CD4-positive, alpha-beta memory T cell (primary cell): ENCODE results near the gene STXBP6. TPM values are rescaled to one million over a fixed set of nuclear protein-coding genes. Genes with fewer than 3 reads are reported as not detected.

Source experiments
- CTCF ChIA-PET: fragments of 350-600 bp; sonication (Branson Sonifier 250); formaldehyde crosslinking; loops from one replicate; lab custom pipeline; 2021; ENCODE audit warnings: inconsistent platforms; ENCODE audit not compliant: partially characterized antibody; lab: Charles Lee
- POLR2A ChIA-PET: fragments of 350-600 bp; sonication (Branson Sonifier 250); formaldehyde crosslinking; loops from one replicate; lab custom pipeline; 2021; ENCODE audit not compliant: partially characterized antibody; lab: Charles Lee
- DNase-seq, 5 donors: peaks; one replicate each; pipeline versions ENCODE4 v3.0.0 to v3.0.0-alpha.2; 2020 to 2022; ENCODE audit warnings: mixed read lengths in 1 of 5
- H3K27ac ChIP-seq: one replicate; pipeline ENCODE4 v1.7.0; 2013; ENCODE audit warnings: low read depth, low read length
- H3K27me3 ChIP-seq: 2 replicates; pipeline ENCODE4 v1.7.0; 2013; ENCODE audit warnings: mild to moderate bottlenecking, low read length, moderate library complexity; ENCODE audit not compliant: insufficient read depth
- H3K36me3 ChIP-seq: 2 replicates; pipeline ENCODE4 v1.7.0; 2013; ENCODE audit warnings: mild to moderate bottlenecking, low read length, moderate library complexity; ENCODE audit not compliant: insufficient read depth
- H3K4me1 ChIP-seq: 2 replicates; pipeline ENCODE4 v1.7.0; 2013; ENCODE audit warnings: mild to moderate bottlenecking, low read length, moderate library complexity; ENCODE audit not compliant: insufficient read depth
- H3K4me3 ChIP-seq, 2 donors: one replicate each; pipeline ENCODE4 v1.7.0; 2013; ENCODE audit warnings: low read length in 2 of 2, mild to moderate bottlenecking in 1 of 2
- H3K9me3 ChIP-seq, 2 donors: one replicate each; pipeline ENCODE4 v1.7.0; 2013; ENCODE audit warnings: low read length in 2 of 2, control low read depth in 1 of 2; ENCODE audit not compliant: control insufficient read depth in 1 of 2
- H3K27ac Mint-ChIP-seq, 7 donors: one replicate each; pipeline ENCODE4 v1.8.0; 2020 to 2021; ENCODE audit warnings: mixed read lengths in 7 of 7, mild to moderate bottlenecking in 6 of 7, inconsistent platforms in 3 of 7, moderate library complexity in 3 of 7
- H3K27me3 Mint-ChIP-seq, 2 donors: one replicate each; pipeline ENCODE4 v1.8.0; 2020 to 2021; ENCODE audit warnings: mixed read lengths in 2 of 2
- H3K36me3 Mint-ChIP-seq, 2 donors: one replicate each; pipeline ENCODE4 v1.8.0; 2020 to 2021; ENCODE audit warnings: mixed read lengths in 2 of 2, inconsistent platforms in 1 of 2, mild to moderate bottlenecking in 1 of 2
- H3K4me1 Mint-ChIP-seq, 4 donors: one replicate each; pipeline ENCODE4 v1.8.0; 2020 to 2021; ENCODE audit warnings: mixed read lengths in 4 of 4, mild to moderate bottlenecking in 1 of 4
- H3K4me3 Mint-ChIP-seq, 8 donors: one replicate each; pipeline ENCODE4 v1.8.0; 2020 to 2021; ENCODE audit warnings: mixed read lengths in 8 of 8, mild to moderate bottlenecking in 7 of 8, moderate library complexity in 6 of 8, inconsistent platforms in 3 of 8
- H3K9me3 Mint-ChIP-seq, 8 donors: one replicate each; pipeline ENCODE4 v1.8.0; 2020 to 2021; ENCODE audit warnings: mixed read lengths in 8 of 8, mild to moderate bottlenecking in 5 of 8, inconsistent platforms in 3 of 8, moderate library complexity in 1 of 8
- intact Hi-C: fragments of 100-400 bp; cut with micrococcal nuclease; formaldehyde crosslinking; loops from one replicate; pipeline ENCODE4 v1.15.1; 2023
- polyA plus RNA-seq, 2 donors: library from polyadenylated mRNA; unstranded; fragments of 300-500 nt; fragmentation: Illumina TruSeq; gene quantifications; one replicate each; pipeline ENCODE4 v1.2.3, GENCODE V29; 2021
- total RNA-seq, 2 experiments: library from RNA; stranded (reverse); gene quantifications; one replicate each; pipeline ENCODE4 v1.2.3, GENCODE V29; 2021

The STXBP6 gene
- total and polyA plus RNA-seq, 4 experiments from 2014 or later: not detected

- no peak overlapping the region for H3K27ac ChIP-seq
- ChIA-PET POLR2A (no interaction called here), CTCF (no interaction called here)
- H3K27me3 Mint-ChIP-seq: peaks cover 7 to 12% of the 10 kb centered on the region in 2 donors
- H3K36me3 ChIP-seq: no peaks in the 10 kb centered on the region
- no peak overlapping the region for H3K4me3 Mint-ChIP-seq
- no peaks in the 10 kb centered on the region for H3K4me1 Mint-ChIP-seq
- no peaks in the 10 kb centered on the region for H3K4me1 ChIP-seq
- no peak overlapping the region for H3K27ac Mint-ChIP-seq
- no peak overlapping the region for H3K4me3 ChIP-seq
- H3K36me3 Mint-ChIP-seq: no peaks in the 10 kb centered on the region
- H3K9me3 Mint-ChIP-seq: no peaks in the 10 kb centered on the region
- no peaks in the 10 kb centered on the region for H3K9me3 ChIP-seq
- no peak for DNase-seq
- intact Hi-C loops: no loop called here
- no peaks in the 10 kb centered on the region for H3K27me3 ChIP-seq
These were observed 221.5 kb downstream of the STXBP6 start for GRCh38 chr14:24828486-24828885.

GRCh38 chr14:24826390-24826789 lies 223.6 kb downstream of the STXBP6 start:
- no peak overlapping the region for H3K27ac Mint-ChIP-seq
- Histone ChIP-seq H3K27ac (no peak overlapping the region), H3K4me1 (no peaks in the 10 kb centered on the region), H3K27me3 (no peaks in the 10 kb centered on the region), H3K36me3 (no peaks in the 10 kb centered on the region), H3K4me3 (no peak overlapping the region), H3K9me3 (no peaks in the 10 kb centered on the region)
- H3K36me3 Mint-ChIP-seq: no peaks in the 10 kb centered on the region
- CTCF ChIA-PET: no interaction called here
- intact Hi-C loops: no loop called here
- H3K4me3 Mint-ChIP-seq: no peak overlapping the region
- no peaks in the 10 kb centered on the region for H3K4me1 Mint-ChIP-seq
- DNase-seq: no peak
- POLR2A ChIA-PET: no interaction called here
- no peaks in the 10 kb centered on the region for H3K9me3 Mint-ChIP-seq
- H3K27me3 Mint-ChIP-seq: peaks cover 10 to 12% of the 10 kb centered on the region in 2 donors

- Mint-ChIP-seq H3K36me3 (no peaks in the 10 kb centered on the region), H3K4me1 (no peaks in the 10 kb centered on the region), H3K9me3 (no peaks in the 10 kb centered on the region), H3K27ac (no peak overlapping the region), H3K4me3 (no peak overlapping the region), H3K27me3 (peaks cover 16 to 17% of the 10 kb centered on the region in 2 donors)
- Histone ChIP-seq H3K4me3 (no peak overlapping the region), H3K27ac (no peak overlapping the region), H3K36me3 (no peaks in the 10 kb centered on the region), H3K27me3 (no peaks in the 10 kb centered on the region), H3K9me3 (no peaks in the 10 kb centered on the region), H3K4me1 (no peaks in the 10 kb centered on the region)
- POLR2A ChIA-PET: no interaction called here
- CTCF ChIA-PET: interaction anchor here (0.8 kb wide), 1 partner anchor 11 kb away, joined by 3 read pairs; no protein-coding TSS in a partner anchor
- DNase-seq: no peak
- intact Hi-C loops: no loop called here
These were observed 229.3 kb downstream of the STXBP6 start for GRCh38 chr14:24820616-24821015.

GRCh38 chr14:24818823-24819341 lies 231.1 kb downstream of the STXBP6 start:
- no peaks in the 10 kb centered on the region for H3K36me3 ChIP-seq
- CTCF ChIA-PET: no interaction called here
- no peaks in the 10 kb centered on the region for H3K9me3 Mint-ChIP-seq
- POLR2A ChIA-PET: no interaction called here
- H3K27me3 Mint-ChIP-seq: peaks cover 13 to 16% of the 10 kb centered on the region in 2 donors
- H3K4me3 ChIP-seq: no peak overlapping the region
- intact Hi-C loops: no loop called here
- no peak overlapping the region for H3K27ac ChIP-seq
- no peaks in the 10 kb centered on the region for H3K4me1 ChIP-seq
- no peak for DNase-seq
- H3K4me1 Mint-ChIP-seq: no peaks in the 10 kb centered on the region
- no peak overlapping the region for H3K27ac Mint-ChIP-seq
- no peaks in the 10 kb centered on the region for H3K36me3 Mint-ChIP-seq
- H3K9me3 ChIP-seq: no peaks in the 10 kb centered on the region
- H3K27me3 ChIP-seq: no peaks in the 10 kb centered on the region
- H3K4me3 Mint-ChIP-seq: no peak overlapping the region

- H3K36me3 ChIP-seq: no peaks in the 10 kb centered on the region
- intact Hi-C loops: no loop called here
- no peaks in the 10 kb centered on the region for H3K4me1 ChIP-seq
- H3K27ac ChIP-seq: no peak overlapping the region
- Mint-ChIP-seq H3K27me3 (peaks cover 13 to 17% of the 10 kb centered on the region in 2 donors), H3K9me3 (no peaks in the 10 kb centered on the region), H3K27ac (no peak overlapping the region), H3K4me1 (no peaks in the 10 kb centered on the region), H3K36me3 (no peaks in the 10 kb centered on the region), H3K4me3 (no peak overlapping the region)
- POLR2A ChIA-PET: no interaction called here
- H3K4me3 ChIP-seq: no peak overlapping the region
- no peaks in the 10 kb centered on the region for H3K9me3 ChIP-seq
- CTCF ChIA-PET: no interaction called here
- no peak for DNase-seq
- H3K27me3 ChIP-seq: no peaks in the 10 kb centered on the region
These were observed 231.7 kb downstream of the STXBP6 start for GRCh38 chr14:24818058-24818822.

- H3K27me3 Mint-ChIP-seq: peaks cover 19 to 20% of the 10 kb centered on the region in 2 donors
- Histone ChIP-seq H3K9me3 (no peaks in the 10 kb centered on the region), H3K27ac (no peak overlapping the region), H3K4me3 (no peak overlapping the region), H3K27me3 (no peaks in the 10 kb centered on the region), H3K36me3 (no peaks in the 10 kb centered on the region), H3K4me1 (no peaks in the 10 kb centered on the region)
- H3K4me3 Mint-ChIP-seq: no peak overlapping the region
- H3K9me3 Mint-ChIP-seq: no peaks in the 10 kb centered on the region
- H3K4me1 Mint-ChIP-seq: no peaks in the 10 kb centered on the region
- H3K36me3 Mint-ChIP-seq: no peaks in the 10 kb centered on the region
- no peak overlapping the region for H3K27ac Mint-ChIP-seq
- CTCF ChIA-PET: no interaction called here
- POLR2A ChIA-PET: no interaction called here
- intact Hi-C loops: no loop called here
- DNase-seq: no peak
These were observed 232.5 kb downstream of the STXBP6 start for GRCh38 chr14:24817212-24818057.

GRCh38 chr14:24816929-24817211 lies 233.1 kb downstream of the STXBP6 start:
- H3K4me3 Mint-ChIP-seq: no peak overlapping the region
- no peak overlapping the region for H3K27ac ChIP-seq
- H3K36me3 ChIP-seq: no peaks in the 10 kb centered on the region
- intact Hi-C loops: no loop called here
- peaks cover 18 to 20% of the 10 kb centered on the region in 2 donors for H3K27me3 Mint-ChIP-seq
- H3K27me3 ChIP-seq: no peaks in the 10 kb centered on the region
- DNase-seq: no peak
- H3K36me3 Mint-ChIP-seq: no peaks in the 10 kb centered on the region
- ChIA-PET CTCF (no interaction called here), POLR2A (no interaction called here)
- H3K4me3 ChIP-seq: no peak overlapping the region
- H3K9me3 Mint-ChIP-seq: no peaks in the 10 kb centered on the region
- no peak overlapping the region for H3K27ac Mint-ChIP-seq
- H3K4me1 ChIP-seq: no peaks in the 10 kb centered on the region
- H3K4me1 Mint-ChIP-seq: no peaks in the 10 kb centered on the region
- no peaks in the 10 kb centered on the region for H3K9me3 ChIP-seq
